Panc1 (cell line): ENCODE results near the gene HTRA3. TPM values are rescaled to one million over a fixed set of nuclear protein-coding genes. Genes with fewer than 3 reads are reported as not detected.

Source experiments
- ATAC-seq: fragments of 200-7000 bp; cut with Tn5 transposase; 2 replicates; pipeline ENCODE4 v1.9.1; 2020; ENCODE audit warnings: mild to moderate bottlenecking, moderate library complexity
- BruUV-seq: library from RNA; stranded (reverse); fragments of 400-500 nt; replicated peaks from 2 replicates; lab custom pipeline; 2021; lab: Mats Ljungman, UMichigan
- CTCF ChIA-PET: fragments of 300-600 bp; sonication (Branson Sonifier 250); formaldehyde crosslinking; loops from one replicate; lab custom pipeline; 2022; ENCODE audit warnings: antibody characterized with exemption; lab: Charles Lee
- POLR2A ChIA-PET: fragments of 300-600 bp; sonication (Branson Sonifier 250); formaldehyde crosslinking; loops from one replicate; lab custom pipeline; 2022; ENCODE audit warnings: antibody characterized with exemption; lab: Charles Lee
- DNase-seq: peaks from one replicate; pipeline ENCODE4 v3.0.0-alpha.2; 2010; ENCODE audit warnings: low read depth, low spot score
- H3K27ac ChIP-seq: 2 replicates; pipeline ENCODE4 v1.5.1; 2011; ENCODE audit warnings: mild to moderate bottlenecking, low read length, inconsistent platforms
- H3K27me3 ChIP-seq: fragments of 200-500 bp; sonication (Bioruptor generic); 2 replicates; pipeline ENCODE4 v1.6.0; 2014; ENCODE audit warnings: low read length, inconsistent platforms; ENCODE audit not compliant: control insufficient read depth, insufficient read depth
- H3K36me3 ChIP-seq: fragments of 200-500 bp; sonication (Bioruptor generic); 2 replicates; pipeline ENCODE4 v1.5.1; 2014; ENCODE audit warnings: inconsistent platforms, mild to moderate bottlenecking, low read length, moderate library complexity; ENCODE audit not compliant: control insufficient read depth, insufficient read depth
- H3K4me1 ChIP-seq: 2 replicates; pipeline ENCODE4 v1.5.1; 2011; ENCODE audit warnings: inconsistent platforms, mild to moderate bottlenecking, low read length, moderate library complexity; ENCODE audit not compliant: control insufficient read depth, insufficient read depth
- H3K4me3 ChIP-seq, 2 experiments: 2 replicates each; pipeline ENCODE4 v1.5.1; 2011 to 2012; ENCODE audit warnings: low read depth in 2 of 2, low read length in 2 of 2, mild to moderate bottlenecking in 2 of 2, inconsistent platforms in 1 of 2, moderate library complexity in 1 of 2
- H3K9me3 ChIP-seq: fragments of 200-500 bp; sonication (Bioruptor generic); 2 replicates; pipeline ENCODE4 v1.5.1; 2014; ENCODE audit warnings: low read depth, mild to moderate bottlenecking, inconsistent platforms, low read length, moderate library complexity; ENCODE audit not compliant: control insufficient read depth, insufficient read depth
- POLR2AphosphoS5 ChIP-seq: IDR thresholded peaks from 2 replicates; pipeline ENCODE4 v1.6.1; 2012; ENCODE audit warnings: mild to moderate bottlenecking, low read depth, low read length, moderate library complexity
- SIN3A ChIP-seq: IDR thresholded peaks from 2 replicates; pipeline ENCODE4 v1.6.1; 2012; ENCODE audit warnings: low read depth, mild to moderate bottlenecking, low read length, moderate library complexity, borderline replicate concordance; ENCODE audit not compliant: insufficient read depth
- TCF7L2 ChIP-seq: IDR thresholded peaks from 2 replicates; pipeline ENCODE4 v1.6.1; 2011; ENCODE audit warnings: mild to moderate bottlenecking, low read depth, low read length, inconsistent platforms
- in situ Hi-C: cut with HindIII; loops from 2 replicates; pipeline ENCODE4 v1.10.0; 2016; ENCODE audit warnings: low sequenced_read_pairs, low pct_unique_long_range_greater_than_20kb
- intact Hi-C: fragments of 100-400 bp; cut with micrococcal nuclease; formaldehyde crosslinking; loops from one replicate; pipeline ENCODE4 v1.10.0; 2022; ENCODE audit not compliant: unreplicated experiment
- total RNA-seq: library from RNA; stranded (reverse); gene quantifications from one replicate; pipeline ENCODE4 v1.2.1, GENCODE V29; 2021; ENCODE audit not compliant: unreplicated experiment
- TF ChIP-seq, protein P1 (sequence below), 2 experiments: IDR thresholded peaks; 2 replicates each; pipeline ENCODE4 v1.6.1; 2011 to 2012; ENCODE audit warnings: low read depth in 2 of 2, control low read depth in 1 of 2, low read length in 1 of 2, mild to moderate bottlenecking in 1 of 2, moderate library complexity in 1 of 2; ENCODE audit not compliant: insufficient read depth in 1 of 2
- TF ChIP-seq, protein P2 (sequence below): fragments of 450-650 bp; IDR thresholded peaks from 2 replicates; pipeline ENCODE4 v1.5.1; 2017; ENCODE audit warnings: mild to moderate bottlenecking

HTRA3 gene
- total RNA-seq, 1 experiment from 2014 or later, result 0.98 TPM

DNA sequence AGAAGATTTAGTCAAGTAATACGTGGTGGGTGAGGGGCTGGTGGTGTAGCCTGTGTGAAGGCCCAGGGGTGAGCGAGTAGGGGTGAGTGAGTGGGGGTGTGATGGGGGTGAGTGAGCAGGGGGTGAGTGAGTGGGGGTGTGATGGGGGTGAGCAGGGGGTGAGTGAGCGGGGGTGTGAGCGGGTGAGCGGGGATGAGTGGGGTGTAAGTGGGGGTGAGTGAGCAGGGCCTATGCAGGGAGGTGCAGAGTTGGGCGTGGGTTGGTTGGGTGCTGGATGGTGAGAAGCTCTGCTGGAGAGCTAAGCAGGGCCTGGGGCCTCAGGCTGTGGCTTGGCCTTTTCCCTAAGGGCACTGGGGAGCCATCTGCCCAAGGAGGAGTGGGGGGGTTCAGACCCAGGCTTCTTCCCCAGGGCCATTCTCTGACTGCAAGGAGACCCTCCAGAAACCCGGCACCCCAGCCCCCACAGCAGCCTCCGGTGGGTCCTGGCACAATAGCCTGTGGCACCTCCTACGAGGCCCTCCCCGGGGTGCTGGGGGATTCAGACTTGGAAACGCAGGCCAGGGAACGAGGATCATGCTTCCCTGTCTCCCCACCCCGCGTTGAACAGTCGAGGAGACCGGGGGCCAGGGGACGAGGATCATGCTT is 40.1 kb upstream of the HTRA3 start:
- Histone ChIP-seq H3K27ac (no peak overlapping the region), H3K4me1 (no peaks in the 10 kb centered on the region; the same call in none of the 2 replicates), H3K27me3 (no peaks in the 10 kb centered on the region), H3K9me3 (no peaks in the 10 kb centered on the region), H3K36me3 (no peaks in the 10 kb centered on the region), H3K4me3 (no peak overlapping the region)
- ATAC-seq, result no peak
- no peak for DNase-seq
- intact Hi-C loops, result no loop called here
- TF ChIP-seq POLR2AphosphoS5 (no peak), SIN3A (no peak), TCF7L2 (no peak)
- TF ChIP-seq, protein P1, sequence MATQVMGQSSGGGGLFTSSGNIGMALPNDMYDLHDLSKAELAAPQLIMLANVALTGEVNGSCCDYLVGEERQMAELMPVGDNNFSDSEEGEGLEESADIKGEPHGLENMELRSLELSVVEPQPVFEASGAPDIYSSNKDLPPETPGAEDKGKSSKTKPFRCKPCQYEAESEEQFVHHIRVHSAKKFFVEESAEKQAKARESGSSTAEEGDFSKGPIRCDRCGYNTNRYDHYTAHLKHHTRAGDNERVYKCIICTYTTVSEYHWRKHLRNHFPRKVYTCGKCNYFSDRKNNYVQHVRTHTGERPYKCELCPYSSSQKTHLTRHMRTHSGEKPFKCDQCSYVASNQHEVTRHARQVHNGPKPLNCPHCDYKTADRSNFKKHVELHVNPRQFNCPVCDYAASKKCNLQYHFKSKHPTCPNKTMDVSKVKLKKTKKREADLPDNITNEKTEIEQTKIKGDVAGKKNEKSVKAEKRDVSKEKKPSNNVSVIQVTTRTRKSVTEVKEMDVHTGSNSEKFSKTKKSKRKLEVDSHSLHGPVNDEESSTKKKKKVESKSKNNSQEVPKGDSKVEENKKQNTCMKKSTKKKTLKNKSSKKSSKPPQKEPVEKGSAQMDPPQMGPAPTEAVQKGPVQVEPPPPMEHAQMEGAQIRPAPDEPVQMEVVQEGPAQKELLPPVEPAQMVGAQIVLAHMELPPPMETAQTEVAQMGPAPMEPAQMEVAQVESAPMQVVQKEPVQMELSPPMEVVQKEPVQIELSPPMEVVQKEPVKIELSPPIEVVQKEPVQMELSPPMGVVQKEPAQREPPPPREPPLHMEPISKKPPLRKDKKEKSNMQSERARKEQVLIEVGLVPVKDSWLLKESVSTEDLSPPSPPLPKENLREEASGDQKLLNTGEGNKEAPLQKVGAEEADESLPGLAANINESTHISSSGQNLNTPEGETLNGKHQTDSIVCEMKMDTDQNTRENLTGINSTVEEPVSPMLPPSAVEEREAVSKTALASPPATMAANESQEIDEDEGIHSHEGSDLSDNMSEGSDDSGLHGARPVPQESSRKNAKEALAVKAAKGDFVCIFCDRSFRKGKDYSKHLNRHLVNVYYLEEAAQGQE (IDR thresholded peaks at IDR 0.05; ENCODE audit: insufficient read depth in 1 of 2, low read depth in 2 of 2, low read length in 1 of 2), result no peak
- TF ChIP-seq, protein P2, sequence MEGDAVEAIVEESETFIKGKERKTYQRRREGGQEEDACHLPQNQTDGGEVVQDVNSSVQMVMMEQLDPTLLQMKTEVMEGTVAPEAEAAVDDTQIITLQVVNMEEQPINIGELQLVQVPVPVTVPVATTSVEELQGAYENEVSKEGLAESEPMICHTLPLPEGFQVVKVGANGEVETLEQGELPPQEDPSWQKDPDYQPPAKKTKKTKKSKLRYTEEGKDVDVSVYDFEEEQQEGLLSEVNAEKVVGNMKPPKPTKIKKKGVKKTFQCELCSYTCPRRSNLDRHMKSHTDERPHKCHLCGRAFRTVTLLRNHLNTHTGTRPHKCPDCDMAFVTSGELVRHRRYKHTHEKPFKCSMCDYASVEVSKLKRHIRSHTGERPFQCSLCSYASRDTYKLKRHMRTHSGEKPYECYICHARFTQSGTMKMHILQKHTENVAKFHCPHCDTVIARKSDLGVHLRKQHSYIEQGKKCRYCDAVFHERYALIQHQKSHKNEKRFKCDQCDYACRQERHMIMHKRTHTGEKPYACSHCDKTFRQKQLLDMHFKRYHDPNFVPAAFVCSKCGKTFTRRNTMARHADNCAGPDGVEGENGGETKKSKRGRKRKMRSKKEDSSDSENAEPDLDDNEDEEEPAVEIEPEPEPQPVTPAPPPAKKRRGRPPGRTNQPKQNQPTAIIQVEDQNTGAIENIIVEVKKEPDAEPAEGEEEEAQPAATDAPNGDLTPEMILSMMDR, result no peak
- BruUV-seq, result no TSS peak
- ChIA-PET CTCF (no interaction called here), POLR2A (interaction anchor here (0.6 kb wide), 1 partner anchor 76 kb away, joined by 5 read pairs; no protein-coding TSS in a partner anchor)
- in situ Hi-C loops, result no loop called here

GRCh38 chr4:8230033-8230432 is 39.5 kb upstream of the HTRA3 start:
- no peak for ATAC-seq
- Histone ChIP-seq H3K27ac (no peak overlapping the region), H3K36me3 (no peaks in the 10 kb centered on the region), H3K27me3 (no peaks in the 10 kb centered on the region), H3K9me3 (no peaks in the 10 kb centered on the region), H3K4me1 (no peaks in the 10 kb centered on the region; the same call in none of the 2 replicates), H3K4me3 (no peak overlapping the region)
- ChIA-PET CTCF (no interaction called here), POLR2A (no interaction called here)
- intact Hi-C loops, result no loop called here
- TF ChIP-seq TCF7L2 (no peak), POLR2AphosphoS5 (no peak), SIN3A (no peak)
- TF ChIP-seq, protein P2, result no peak
- TF ChIP-seq, protein P1 (IDR thresholded peaks at IDR 0.05; ENCODE audit: insufficient read depth in 1 of 2, low read depth in 2 of 2, low read length in 1 of 2), result no peak
- no peak for DNase-seq
- in situ Hi-C loops, result no loop called here
- BruUV-seq, result no TSS peak
